ENCODE measurements around the gene NINJ2.

GRCh38 chr12:697481-697880, 34.2 kb upstream of the NINJ2 start:
- no peak for TF ChIP-seq CTCF (IDR thresholded peaks at IDR 0.05)
- no peak for TF ChIP-seq POLR2A (IDR thresholded peaks at IDR 0.05)

All from gastroesophageal sphincter (tissue), 3 donors.